ENCODE data around the gene KREMEN2. TPM values are rescaled to one million over a fixed set of nuclear protein-coding genes. Genes with fewer than 3 reads are reported as not detected.

KREMEN2 gene
- polyA plus RNA-seq, 2 of the 4 experiments (the other 2 are of a cell fraction): 0.35 to 1.5 TPM

GRCh38 chr16:2962334-2963073 lies 1.6 kb upstream of the KREMEN2 start:
- DNase-seq (ENCODE audit: low read depth in 1 of 2, low spot score in 1 of 2) (no peak), ATAC-seq (no peak), FAIRE-seq (no peak)
- peak overlapping the region in 1 of 2 experiments; percentile 78; a peak in 3 of 6 replicates for H3K27ac ChIP-seq
- H3K4me1 ChIP-seq: peaks cover 10% of the 10 kb centered on the region; the same call in 2 of the 3 replicates
- H3K4me2 ChIP-seq: peak overlapping the region; percentile 100; the same call in 1 of the 3 replicates
- TF ChIP-seq EHF (CRISPR knock-in tag; IDR thresholded peaks at IDR 0.05) (no peak), HOXA7 (CRISPR knock-in tag; IDR thresholded peaks at IDR 0.05) (no peak), JUNB (IDR thresholded peaks at IDR 0.05) (no peak), BHLHE40 (IDR thresholded peaks at IDR 0.05; ENCODE audit: low read depth, low read length) (no peak), CBX2 (IDR thresholded peaks at IDR 0.05; ENCODE audit: borderline replicate concordance, low read depth) (no peak), JUN (IDR thresholded peaks at IDR 0.05) (no peak), CHD2 (IDR thresholded peaks at IDR 0.05; ENCODE audit: low read length, partially characterized antibody) (no peak), POLR2A (IDR thresholded peaks at IDR 0.05; ENCODE audit: low read length) (no peak), HES2 (IDR thresholded peaks at IDR 0.05) (no peak), FOXS1 (CRISPR knock-in tag; IDR thresholded peaks at IDR 0.05) (no peak), MYC (IDR thresholded peaks at IDR 0.05; ENCODE audit: borderline replicate concordance, low read length) (no peak), ELK1 (IDR thresholded peaks at IDR 0.05; ENCODE audit: low read depth, low read length) (no peak), CBX8 (IDR thresholded peaks at IDR 0.05) (no peak), RNF2 (IDR thresholded peaks at IDR 0.05; ENCODE audit: borderline replicate concordance, low read depth) (no peak), ZNF302 (CRISPR knock-in tag; IDR thresholded peaks at IDR 0.05) (no peak), ZSCAN20 (CRISPR knock-in tag; IDR thresholded peaks at IDR 0.05) (no peak)
- ChIA-PET POLR2A (no interaction called here), CTCF (interaction anchor here (0.8 to 8.1 kb wide), 19 partner anchors 9 to 124 kb away, joined by 3 to 97 read pairs (median 7); partner anchors contain the start of gene PKMYT1)
- H3K4me3 ChIP-seq: no peak overlapping the region
- H3K9me3 ChIP-seq: no peaks in the 10 kb centered on the region
- WGBS (ENCODE audit: missing lambda C conversion rate): 81% methylated on average over 26 of the region's 28 CpGs

GRCh38 chr16:2963074-2963722 lies 877 bp upstream of the KREMEN2 start:
- Histone ChIP-seq H3K4me1 (peaks cover 10% of the 10 kb centered on the region; the same call in 2 of the 3 replicates), H3K4me3 (peak overlapping the region; percentile 51), H3K9me3 (no peaks in the 10 kb centered on the region), H3K27ac (peak overlapping the region; percentile 57 to 78), H3K4me2 (peak overlapping the region; percentile 100)
- POLR2A ChIA-PET: no interaction called here
- TF ChIP-seq NPAS2 (CRISPR knock-in tag; IDR thresholded peaks at IDR 0.05; ENCODE audit: borderline replicate concordance) (no peak), TFCP2L1 (CRISPR knock-in tag; IDR thresholded peaks at IDR 0.05) (no peak), KDM1A (IDR thresholded peaks at IDR 0.05; ENCODE audit: low read depth) (no peak), EHMT2 (IDR thresholded peaks at IDR 0.05; ENCODE audit: low read depth) (no peak), EP300 (IDR thresholded peaks at IDR 0.05) (no peak), HDAC2 (IDR thresholded peaks at IDR 0.05) (no peak), GATA3 (IDR thresholded peaks at IDR 0.05; ENCODE audit: borderline replicate concordance) (no peak), PBX3 (IDR thresholded peaks at IDR 0.05) (no peak), BCL3 (IDR thresholded peaks at IDR 0.05) (no peak), SMC3 (IDR thresholded peaks at IDR 0.05) (no peak), CHD2 (IDR thresholded peaks at IDR 0.05; ENCODE audit: low read length, partially characterized antibody) (no peak), TP53 (CRISPR knock-in tag; IDR thresholded peaks at IDR 0.05) (no peak), EHF (CRISPR knock-in tag; IDR thresholded peaks at IDR 0.05) (no peak), ELK1 (IDR thresholded peaks at IDR 0.05; ENCODE audit: low read depth, low read length) (no peak), USF2 (IDR thresholded peaks at IDR 0.05) (no peak), MYC (IDR thresholded peaks at IDR 0.05; ENCODE audit: borderline replicate concordance, low read length) (no peak), PHF8 (IDR thresholded peaks at IDR 0.05; ENCODE audit: borderline replicate concordance, low read depth) (no peak), MAX (IDR thresholded peaks at IDR 0.05) (no peak), FOSB (CRISPR knock-in tag; IDR thresholded peaks at IDR 0.05) (no peak)
- 47% methylated on average over 10 of the region's 40 CpGs for WGBS (ENCODE audit: missing lambda C conversion rate)
- DNase-seq (ENCODE audit: low read depth in 1 of 2, low spot score in 1 of 2) (no peak), ATAC-seq (no peak; a peak in 1 of 6 replicates), FAIRE-seq (no peak)
- CTCF ChIA-PET: interaction anchor here (1.1 to 8.1 kb wide), 13 partner anchors 8 to 87 kb away, joined by 3 to 97 read pairs (median 8); partner anchors contain the start of gene PKMYT1
